LNCAP (cell line): Measurements from ENCODE around the gene GRIPAP1.

Source experiments
- TF ChIP-seq, protein P1 (sequence below): fragments of 450-650 bp; IDR thresholded peaks from 2 replicates; pipeline ENCODE4 v1.5.1; 2017; ENCODE audit warnings: mild to moderate bottlenecking

GRIPAP1 gene

GRCh38 chrX:48989483-48989882, 12.6 kb downstream of the GRIPAP1 start:
- TF ChIP-seq, protein P1, sequence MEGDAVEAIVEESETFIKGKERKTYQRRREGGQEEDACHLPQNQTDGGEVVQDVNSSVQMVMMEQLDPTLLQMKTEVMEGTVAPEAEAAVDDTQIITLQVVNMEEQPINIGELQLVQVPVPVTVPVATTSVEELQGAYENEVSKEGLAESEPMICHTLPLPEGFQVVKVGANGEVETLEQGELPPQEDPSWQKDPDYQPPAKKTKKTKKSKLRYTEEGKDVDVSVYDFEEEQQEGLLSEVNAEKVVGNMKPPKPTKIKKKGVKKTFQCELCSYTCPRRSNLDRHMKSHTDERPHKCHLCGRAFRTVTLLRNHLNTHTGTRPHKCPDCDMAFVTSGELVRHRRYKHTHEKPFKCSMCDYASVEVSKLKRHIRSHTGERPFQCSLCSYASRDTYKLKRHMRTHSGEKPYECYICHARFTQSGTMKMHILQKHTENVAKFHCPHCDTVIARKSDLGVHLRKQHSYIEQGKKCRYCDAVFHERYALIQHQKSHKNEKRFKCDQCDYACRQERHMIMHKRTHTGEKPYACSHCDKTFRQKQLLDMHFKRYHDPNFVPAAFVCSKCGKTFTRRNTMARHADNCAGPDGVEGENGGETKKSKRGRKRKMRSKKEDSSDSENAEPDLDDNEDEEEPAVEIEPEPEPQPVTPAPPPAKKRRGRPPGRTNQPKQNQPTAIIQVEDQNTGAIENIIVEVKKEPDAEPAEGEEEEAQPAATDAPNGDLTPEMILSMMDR, result no peak

DNA sequence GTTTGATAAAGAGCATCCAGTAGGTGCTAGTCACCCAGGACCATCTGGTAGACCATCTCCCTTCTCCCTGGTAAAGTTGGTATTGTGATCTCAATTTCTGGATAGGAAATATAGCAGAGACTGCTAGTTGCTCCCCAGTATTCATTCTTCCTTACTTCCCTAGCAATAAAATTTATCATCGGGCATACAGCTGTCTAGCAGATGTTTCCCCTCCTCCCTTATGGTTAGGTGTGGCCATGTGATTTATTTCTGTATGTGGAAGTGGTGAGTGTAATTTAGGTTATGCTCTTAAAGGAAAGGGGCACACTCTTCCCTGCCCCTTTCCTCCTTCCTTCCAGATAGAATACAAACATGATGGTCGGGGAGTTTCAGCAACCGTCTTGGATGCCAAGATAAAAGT, 18.2 kb downstream of the GRIPAP1 start:
- TF ChIP-seq, protein P1, result no peak

DNA sequence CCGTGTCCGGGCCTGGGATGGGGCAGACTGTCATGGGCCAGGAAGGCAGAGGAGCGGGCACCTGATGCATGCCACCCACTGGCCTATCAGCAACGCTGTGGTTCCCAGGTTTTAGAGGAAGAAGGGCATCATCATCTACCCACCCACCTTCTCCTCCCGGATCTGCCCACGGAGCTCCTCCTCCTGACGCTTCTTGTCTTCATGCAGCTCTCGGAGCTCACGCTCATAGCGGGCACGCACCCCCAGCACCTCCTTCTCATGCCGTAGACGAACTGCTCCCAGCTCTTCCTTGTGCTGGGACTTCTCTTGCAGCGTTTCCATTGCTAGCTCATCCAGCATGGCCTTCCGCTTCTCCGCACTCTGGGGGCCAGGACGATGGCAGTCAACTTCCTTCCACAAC, 19.0 kb downstream of the GRIPAP1 start:
- TF ChIP-seq, protein P1, result no peak

DNA sequence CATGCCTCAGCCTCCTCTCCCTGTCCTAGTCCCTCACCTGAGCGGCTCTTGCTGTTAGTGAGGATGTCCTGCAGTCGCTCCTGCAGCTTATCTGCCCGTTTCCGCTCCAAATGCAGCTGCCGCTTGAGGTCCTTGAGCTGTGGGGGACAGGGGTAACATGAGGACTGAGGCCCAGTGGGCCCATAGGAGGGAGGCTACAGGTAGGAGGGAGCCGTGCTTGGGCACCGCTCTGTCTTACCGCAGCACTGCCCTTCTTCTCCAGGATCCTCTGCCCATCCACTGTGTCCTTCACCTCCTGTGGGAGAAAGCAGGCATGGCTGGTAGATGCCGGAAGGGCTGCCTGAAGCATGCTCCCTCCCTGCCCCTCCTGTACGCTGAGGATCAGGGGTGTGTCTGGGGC, 20.9 kb downstream of the GRIPAP1 start:
- TF ChIP-seq, protein P1, result no peak

- TF ChIP-seq, protein P1, result no peak
Observed at GRCh38 chrX:48978226-48978625, 23.8 kb downstream of the GRIPAP1 start.

- TF ChIP-seq, protein P1, result no peak
Observed at GRCh38 chrX:48976086-48976485, 26.0 kb downstream of the GRIPAP1 start.

DNA sequence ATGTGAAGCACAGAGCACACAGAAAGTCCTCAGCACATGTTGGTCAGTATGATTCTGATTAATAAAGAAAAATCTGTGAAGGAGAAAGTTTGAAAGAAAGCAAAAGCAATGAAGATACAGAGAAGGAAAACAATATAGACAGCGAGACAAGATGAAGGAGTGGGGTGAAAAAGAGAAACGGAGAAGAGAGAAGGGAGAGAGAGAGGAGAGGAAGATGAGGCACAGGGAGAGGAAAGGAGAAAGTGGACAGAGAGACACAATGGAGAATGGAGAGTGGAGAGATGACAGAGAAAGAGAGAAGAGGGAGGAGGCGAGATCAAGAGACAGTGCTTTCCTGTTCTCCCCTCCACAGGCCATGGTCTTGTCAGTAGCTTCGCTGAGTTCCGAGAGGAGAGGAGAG, 26.5 kb downstream of the GRIPAP1 start:
- TF ChIP-seq, protein P1, result no peak

DNA sequence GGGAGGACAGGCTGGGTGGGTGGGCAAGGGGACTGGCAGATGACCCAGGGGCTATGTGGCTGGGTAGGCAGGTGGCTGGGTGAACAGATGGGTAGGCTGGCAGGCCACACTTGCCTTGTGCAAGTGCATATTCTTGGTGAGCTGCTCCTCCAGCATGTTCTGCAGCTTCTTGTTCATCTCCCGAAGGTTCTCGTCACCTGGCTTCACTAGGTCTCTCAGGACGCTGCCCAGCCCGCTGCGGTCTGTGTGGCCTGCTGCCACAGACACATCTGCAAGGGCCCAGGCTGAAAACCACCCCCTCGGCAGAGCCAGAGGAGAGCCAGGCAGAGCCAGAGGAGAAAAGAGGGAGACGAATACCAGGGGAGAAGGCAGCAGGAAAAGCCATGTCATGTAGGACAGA, 27.0 kb downstream of the GRIPAP1 start:
- TF ChIP-seq, protein P1, result no peak
